Head of caudate nucleus (tissue), 42 donors: ENCODE measurements around the gene ZNF467.

Source experiments
- DNase-seq, 42 donors: peaks; one replicate each; pipeline versions ENCODE4 v3.0.0 to v3.0.0-alpha.2; 2020 to 2021; ENCODE audit warnings: mixed read lengths in 7 of 42
- intact Hi-C: fragments of 100-400 bp; cut with DNase I; formaldehyde crosslinking; loops from one replicate; pipeline ENCODE4 v1.15.0; 2022

ZNF467 gene

DNA sequence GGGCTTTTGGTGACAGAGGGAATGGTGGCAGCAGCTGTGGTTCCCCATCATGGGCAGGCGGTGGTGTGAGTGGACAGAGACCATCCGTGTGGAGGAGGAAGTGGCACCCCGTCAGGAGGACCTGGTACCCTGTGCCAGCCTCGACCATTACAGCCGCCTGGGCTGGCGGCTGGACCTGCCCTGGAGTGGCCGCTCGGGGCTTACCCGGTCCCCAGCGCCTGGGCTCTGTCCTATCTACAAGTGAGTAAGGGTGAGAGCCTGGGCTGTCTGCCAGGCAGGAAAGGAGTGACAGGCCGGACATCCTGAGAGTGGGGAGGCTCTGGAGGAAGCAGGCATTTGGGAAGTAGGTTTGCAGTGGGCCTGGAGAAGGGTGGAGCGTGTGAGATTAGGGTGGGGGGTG, 2.9 kb upstream of the ZNF467 start:
- intact Hi-C loops = no loop called here
- DNase-seq = peak in 14 of 42 donors; percentile 9 to 55 (median 28)

DNA sequence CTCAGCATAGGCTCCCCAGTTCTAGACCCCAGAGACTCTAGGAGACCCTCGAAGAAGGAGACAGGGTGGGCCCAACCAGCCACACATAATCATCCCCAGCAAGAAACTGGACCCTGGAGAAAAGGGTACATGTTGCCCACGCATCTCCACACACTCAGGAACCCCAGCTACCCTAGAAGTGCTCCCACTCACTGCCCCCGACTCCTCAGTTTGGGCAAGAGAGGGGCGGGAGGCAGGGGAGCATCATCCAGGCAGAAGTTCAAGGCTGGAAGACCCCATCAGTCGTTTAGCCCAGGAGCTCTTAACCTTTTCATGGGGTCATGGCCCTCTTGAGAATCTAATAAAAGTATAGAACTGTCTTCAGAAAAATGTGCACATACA, 1.8 kb upstream of the ZNF467 start:
- no peak for DNase-seq
- intact Hi-C loops = no loop called here

DNA sequence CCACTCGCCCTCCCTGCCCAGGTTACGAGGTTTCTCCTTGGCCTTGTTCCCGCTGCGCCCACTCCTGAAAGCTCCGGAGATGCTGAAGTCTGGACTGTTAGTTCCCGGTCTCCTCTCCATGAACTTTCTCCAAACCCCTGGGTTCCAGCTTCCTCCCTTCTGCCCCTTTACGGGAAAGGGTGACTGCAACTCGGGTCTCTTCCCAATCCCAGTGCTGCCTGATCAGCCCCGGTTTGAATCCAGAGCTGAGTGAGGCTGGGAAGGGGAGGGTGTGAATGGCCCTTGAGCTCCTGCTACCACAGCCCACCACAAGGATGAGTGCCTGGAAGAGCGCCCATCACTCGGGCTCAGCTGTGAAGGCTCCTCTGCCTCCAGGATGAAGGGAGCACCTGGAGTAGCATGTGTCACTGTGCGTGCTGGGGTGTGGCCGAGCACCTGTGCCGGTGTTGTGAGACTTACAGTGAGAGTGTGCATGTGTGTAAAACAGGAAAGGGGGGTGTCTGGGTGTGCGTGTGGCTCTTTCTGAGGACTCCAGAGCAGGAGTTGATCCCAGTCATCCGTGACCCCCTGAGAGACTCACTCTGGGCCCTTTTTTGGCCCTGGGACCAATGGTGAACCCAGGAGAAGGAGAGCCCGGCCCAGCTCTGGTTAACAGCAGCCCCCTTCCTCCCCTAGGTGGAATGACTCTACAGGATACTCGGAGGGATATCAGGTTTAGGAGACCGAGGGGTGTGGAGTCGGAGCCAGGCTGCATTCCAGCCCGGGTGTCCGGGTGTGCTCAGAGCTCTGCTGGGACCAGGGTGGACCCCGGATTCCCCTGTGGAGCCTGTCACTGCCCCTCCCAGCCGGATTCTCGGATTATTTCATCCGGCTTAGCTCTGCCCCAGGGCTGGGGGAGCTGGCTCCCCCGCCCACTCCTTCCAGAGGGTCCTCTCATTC, 1.1 kb upstream of the ZNF467 start:
- intact Hi-C loops = no loop called here
- peak in 4 of 42 donors; percentile 15 to 51 (median 28) for DNase-seq

DNA sequence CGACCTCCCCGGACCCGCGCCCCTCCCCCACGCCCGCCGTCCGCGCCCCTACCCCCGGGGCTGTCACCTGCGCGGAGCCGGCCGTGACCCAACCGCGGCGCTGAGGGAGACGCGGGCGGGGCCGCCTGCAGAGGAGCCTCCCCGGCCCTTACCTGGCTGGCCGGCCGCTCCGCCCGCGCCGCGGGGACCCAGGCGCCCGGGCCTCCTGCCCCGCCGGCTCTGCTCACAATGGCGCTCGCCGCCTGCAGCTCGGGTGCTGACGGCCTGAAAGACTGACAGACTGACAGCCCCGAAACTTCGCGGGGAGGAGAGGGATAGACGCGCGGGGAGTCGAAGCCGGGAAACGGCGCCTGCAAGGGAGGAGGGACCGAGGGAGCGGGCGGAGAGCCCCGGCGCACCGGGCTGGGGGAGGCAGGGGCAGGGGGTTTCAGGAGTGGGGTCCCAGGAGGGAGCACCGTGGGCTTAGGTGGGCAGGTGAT, 393 bp downstream of the ZNF467 start:
- peak in 34 of 42 donors; percentile 17 to 73 (median 42) for DNase-seq
- intact Hi-C loops = no loop called here

DNA sequence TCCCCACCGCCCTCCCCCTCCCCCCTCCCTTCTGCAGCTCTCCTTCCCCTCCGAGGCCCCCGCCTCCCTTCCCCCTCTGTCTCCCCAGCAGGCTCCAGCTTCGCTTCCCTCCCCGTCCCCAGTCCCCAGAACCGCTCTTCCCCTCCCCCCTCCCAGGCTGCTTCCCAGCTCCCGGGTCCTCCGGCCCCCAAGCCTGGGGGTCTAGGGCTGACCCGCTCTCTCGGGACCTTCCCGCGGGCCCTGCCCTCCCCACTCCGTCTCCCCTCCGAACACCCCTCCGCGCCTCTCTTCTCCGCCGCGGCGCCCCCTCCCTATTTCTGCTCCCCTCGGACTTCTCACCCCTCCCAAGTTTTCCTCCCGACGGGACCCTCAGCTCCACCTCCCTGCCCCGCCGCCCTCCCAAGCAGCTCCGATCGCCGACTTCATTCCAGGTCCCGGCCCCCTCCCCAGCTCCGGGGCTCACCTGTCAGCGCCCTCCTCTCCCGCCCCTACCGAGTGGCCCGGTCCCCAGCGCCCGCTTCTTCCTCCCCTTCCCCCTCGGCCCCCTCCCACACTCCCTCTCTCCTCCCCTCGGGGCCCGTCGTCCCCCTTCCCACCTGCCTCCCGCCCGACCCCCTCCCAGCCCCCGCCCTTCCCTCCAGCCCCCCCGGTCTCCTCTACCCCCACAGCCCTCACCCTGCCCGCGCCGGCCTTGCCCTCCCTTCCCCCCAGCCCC, 990 bp downstream of the ZNF467 start:
- DNase-seq = peak in 5 of 42 donors; percentile 32 to 69 (median 44)
- intact Hi-C loops = no loop called here

DNA sequence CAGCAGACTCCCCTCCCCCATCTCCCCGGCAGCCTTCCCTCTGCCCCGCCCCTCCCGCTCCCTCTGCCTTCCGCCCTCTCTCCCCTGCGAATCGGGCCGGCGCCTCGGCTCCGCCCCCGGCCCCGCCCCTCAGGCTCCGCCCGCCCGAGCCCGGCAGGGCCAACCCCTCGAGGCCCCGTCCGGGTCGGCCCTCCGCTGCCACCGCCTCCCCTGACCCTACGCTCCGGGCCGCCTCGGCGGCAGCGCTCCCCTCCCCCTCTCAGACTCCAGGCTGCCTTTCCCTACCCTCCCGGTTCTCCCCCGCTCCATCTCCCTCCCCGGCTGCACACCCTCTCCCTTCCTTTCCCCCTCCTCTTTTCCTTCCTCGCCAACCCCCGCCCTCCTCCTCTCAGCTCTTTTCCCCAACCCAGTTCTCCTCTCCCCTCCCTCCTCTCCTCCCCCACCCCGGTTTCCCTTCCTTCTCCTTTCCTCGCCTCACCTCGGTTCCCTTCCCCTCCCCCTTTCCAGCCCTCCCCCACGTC, 1.6 kb downstream of the ZNF467 start:
- peak; percentile 61 to 95 (median 90) for DNase-seq
- intact Hi-C loops = no loop called here

DNA sequence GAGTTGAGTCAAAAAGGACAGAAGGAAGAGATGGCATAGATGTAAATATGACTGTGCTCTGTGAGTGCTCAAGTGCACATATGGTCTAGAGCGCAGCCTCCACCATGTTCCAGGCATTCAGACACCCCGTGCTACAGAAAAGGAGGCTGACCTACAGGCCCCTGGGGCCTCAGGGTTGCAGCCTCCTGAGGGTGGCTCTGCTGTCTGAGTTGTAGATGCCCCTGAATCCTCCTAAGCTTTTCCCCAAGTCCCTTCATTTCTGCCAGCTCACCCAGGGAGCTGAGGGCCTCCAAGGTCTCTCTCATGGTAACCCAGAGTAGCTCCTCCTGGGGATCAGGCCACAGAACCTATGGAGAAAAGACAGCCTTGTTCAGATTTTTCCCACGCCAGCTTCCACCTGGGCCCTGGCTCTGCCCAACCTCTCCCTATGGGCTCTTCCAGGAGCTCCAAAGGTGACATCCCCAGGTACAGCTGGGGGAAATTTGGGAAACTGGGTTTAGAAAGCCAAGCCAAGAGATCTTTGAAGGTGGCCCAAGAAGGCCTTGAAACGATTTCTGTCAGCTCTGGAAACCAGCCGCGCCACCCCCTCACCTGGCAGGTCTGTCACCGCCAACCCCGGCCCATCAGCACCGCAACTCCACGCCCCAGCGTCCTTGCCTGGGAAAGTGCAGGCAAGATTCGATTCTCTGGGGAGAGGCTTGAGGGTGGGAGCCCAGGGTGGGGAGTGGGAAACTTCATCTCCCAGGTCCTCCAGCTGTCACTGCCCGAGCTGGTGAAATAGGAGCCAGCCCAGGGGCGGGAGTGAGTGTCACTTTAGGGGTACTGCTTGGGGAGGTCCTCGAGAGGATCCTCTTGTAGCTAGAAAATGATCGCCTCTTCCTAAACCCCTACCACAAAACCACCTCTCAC, 2.4 kb downstream of the ZNF467 start:
- intact Hi-C loops = no loop called here
- DNase-seq = peak in 33 of 42 donors; percentile 18 to 76 (median 49)

DNA sequence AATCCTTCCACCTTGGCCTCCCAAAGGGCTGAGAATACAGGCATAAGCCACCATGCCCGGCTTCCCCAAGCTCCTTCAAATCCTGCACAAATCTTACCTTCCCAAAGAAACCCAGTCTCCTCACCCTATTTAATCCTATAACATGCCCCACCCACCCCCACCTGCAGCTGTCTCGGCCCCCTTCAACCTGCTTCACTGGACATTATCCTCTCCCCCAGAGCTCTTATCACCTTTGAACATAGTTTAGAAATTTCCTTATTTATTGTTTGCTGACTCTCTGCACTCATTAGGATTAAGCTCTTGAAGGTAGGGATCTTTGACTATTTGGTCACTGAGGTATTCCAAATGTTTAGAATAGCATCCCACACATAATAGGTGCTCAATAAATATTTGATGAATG, 3.5 kb downstream of the ZNF467 start:
- DNase-seq = no peak
- intact Hi-C loops = no loop called here

DNA sequence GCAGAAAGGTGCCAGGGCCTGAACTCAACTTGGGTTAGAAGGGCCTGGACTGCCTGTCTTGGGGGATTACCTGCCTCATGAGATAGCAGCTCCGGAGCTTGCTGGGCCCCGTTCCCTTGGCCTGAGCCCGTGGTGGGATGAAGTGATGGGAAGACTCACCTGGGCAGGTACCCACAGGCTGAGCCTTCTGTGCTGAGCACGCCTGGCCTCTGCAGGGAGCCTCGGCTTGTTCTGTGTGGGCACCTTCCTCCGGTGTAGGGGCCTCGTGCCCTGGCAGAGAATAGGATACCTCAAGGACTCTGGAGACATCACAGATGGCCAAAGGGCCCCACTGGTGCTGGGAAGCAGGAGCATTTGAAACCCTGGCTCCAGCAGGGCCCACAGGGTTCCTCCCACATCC, 4.5 kb downstream of the ZNF467 start:
- DNase-seq = no peak

DNA sequence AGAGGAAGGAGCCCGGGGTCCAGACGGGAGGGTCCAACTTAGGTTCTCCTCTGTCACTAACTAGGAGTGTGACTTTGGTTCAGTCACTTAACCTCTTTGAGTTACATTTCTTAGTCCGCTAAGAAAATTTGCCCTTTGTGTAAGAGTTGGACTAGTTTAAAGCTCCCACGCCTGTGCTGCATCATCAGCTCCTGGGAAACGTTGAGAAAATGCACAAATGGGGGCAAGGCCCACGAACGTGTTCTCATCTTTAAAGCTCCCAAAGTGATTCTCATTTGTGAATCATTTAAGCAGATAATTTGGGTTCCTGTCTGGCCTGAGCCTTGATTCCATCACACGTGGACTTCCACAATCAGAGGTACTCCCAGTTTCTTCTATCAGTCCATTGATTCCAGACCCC, 6.3 kb downstream of the ZNF467 start:
- intact Hi-C loops = no loop called here
- peak in 29 of 42 donors; percentile 23 to 88 (median 64) for DNase-seq

More for the DNA sequence above, 4.5 kb downstream of the ZNF467 start:
- intact Hi-C loops = no loop called here

DNA sequence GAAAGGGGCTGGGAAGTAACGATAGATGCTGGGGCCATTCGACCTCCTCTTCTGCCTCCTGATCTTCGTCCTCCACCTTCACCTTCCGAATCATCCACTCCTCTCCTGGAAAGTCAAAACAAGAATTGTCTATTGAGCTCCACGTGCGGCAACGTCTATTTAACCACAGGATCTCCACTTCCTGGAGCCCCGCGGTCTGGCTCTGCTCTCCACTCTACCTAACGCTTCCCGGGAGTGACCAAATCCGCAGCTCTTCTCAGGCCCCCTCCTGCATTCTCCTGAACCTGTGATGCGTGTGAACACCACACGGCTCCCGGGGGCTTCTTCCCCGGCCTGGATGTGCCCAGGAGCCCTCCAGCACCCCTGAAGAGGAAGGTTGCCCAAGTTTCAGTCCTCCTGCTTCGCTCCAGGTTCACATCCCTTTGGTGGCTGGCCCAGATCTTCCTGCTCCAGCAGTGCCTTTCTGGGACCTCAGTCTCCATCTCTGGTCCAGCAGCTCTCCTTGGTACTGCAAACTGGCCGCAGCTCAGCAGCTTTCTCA, 7.2 kb downstream of the ZNF467 start:
- intact Hi-C loops = no loop called here
- no peak for DNase-seq

DNA sequence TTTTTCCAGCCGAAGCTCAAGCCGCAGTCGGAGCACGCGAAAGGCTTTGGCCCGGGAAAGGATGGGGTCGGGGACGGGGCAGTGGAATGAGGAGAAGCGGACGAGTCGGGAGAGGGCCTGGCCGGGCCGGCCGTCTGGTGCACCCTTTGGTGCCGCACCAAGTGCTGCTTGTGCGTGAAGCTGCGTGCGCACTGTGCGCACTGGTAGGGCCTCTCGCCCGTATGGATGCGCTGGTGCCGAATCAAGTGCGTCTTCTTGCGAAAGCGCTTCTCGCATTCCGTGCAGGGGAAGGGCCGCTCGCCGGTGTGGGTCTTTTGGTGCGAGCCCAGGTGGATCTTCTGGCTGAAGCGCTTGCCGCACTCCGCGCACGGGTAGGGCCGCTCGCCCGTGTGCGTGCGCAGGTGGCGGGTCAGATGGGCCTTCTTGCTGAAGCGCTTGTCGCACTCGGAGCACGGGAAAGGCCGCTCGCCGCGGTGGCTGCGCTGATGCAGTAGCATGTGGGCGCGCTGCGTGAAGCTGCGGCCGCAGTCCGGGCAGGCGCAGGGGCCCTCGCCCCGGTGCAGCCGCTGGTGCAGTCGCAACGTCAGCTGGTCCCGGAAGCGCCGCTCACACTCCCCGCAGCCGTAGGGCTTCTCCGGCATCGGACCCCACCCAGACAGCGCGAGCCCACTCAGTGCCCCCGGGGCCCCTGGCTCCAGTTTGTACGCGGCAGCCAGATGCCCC, 7.8 kb downstream of the ZNF467 start:
- no peak for DNase-seq
- intact Hi-C loops = no loop called here

DNA sequence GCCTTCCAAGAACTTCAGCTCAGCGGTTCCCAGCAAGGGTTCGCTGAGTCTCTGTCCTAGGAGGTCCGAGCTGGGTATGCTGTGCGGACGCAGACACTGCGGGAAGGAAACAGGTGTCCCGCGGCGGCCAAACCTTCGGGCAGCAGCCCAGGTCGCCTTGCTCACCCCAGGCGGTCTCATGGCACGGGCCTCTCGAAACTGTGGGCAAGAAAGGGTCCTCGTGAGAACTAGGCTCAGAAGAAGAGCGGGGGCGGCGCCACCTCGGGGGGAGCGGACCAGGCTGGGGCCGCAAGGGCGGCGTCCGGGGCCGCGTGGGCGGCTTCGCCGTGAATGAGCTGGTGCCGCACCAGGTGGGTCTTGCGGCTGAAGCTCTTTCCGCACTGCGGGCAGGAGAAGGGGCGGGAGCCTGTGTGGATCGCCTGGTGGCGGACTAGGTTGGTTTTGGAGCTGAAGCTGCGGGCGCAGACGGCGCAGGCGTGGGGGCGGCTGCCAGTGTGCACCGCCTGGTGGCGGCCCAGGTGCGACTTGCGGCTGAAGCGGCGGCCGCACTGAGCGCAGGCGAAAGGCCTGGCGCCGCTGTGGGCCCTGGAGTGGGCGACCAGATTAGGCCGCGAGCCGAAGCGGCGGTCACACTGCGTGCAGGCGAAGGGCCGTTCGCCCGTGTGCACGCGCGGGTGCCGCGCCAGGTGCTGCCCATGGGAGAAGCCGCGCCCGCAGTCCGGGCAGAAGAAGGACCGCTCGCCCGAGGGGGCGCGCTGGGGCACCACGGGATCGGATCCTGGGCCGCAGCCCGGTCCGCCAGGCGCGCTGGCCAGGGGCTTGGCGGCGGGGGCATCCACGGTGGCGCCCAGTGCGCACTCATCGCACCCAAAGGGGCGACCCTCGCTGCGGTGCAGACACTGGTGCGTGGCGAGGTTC, 8.6 kb downstream of the ZNF467 start:
- intact Hi-C loops = no loop called here
- DNase-seq = peak in 10 of 42 donors; percentile 18 to 59 (median 40)

DNA sequence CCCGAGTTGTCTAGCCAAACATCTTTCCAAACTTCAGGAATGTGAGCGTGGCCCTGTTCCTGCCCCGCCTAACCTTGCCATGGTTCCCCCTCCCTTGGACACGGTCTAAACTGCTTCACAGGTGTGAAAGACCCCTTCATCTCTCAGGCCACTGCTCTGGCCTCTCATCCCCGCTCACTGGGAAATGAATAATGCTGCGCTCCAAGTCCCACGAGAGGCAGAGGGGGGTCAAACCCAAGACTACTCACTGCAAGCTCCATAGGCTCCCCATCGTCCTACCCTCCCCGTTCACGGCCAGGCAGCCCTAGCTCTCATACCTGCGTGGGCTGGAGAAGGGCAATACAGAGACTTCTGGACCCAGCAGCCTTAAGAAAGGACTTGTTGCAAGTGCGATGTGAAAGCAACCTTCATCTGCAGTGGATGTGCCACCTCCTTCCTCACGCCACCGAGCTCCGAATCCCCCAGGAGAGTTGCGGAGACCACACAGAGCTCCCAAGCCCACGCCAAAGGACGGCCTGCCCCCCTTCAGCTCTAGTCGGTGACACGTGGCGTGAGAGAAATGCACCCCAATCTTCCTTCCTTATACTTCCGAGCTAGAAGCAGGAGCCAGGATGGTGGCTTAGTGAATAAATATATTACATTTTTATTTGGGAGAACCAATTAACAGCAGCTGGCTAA, 9.7 kb downstream of the ZNF467 start:
- intact Hi-C loops = no loop called here
- no peak for DNase-seq

DNA sequence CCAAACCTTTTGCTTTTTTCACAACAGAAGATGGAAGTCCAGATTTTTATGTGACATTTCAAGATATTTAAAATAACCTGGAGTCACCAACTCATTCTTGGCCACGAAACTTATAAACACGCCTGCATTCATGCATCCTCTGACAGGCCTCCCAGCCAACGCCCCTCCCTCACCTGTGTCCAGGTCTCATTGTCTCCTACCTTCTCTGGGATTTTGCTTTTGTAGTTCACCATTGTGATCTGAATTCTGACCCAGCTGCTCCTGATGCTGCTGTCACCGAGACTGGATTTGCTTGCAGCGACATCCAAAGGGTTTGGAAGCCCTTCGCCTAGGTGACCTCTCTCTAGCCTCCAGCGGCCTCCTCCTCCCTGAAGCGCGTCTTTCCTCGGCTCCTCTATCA, 10.8 kb downstream of the ZNF467 start:
- intact Hi-C loops = no loop called here
- no peak for DNase-seq

DNA sequence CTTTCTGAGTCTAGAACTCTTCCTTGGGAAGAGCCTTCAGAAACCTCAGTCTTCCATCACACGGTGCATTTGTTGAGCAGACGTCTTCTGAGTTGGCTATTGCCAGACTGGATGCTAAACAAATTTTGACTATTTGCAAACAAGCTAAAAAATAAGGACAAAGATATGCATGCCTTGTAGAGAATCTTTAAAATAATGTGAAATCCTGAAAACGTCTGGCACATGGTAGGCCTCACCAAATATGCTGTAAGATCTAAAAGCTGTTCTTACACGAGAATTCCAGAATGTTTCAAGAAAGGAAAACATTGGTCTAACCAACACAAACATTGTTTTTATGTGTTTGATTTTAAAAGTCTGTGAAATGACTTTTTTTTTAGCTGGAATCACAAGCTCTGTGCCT, 11.3 kb downstream of the ZNF467 start:
- intact Hi-C loops = no loop called here
- DNase-seq = no peak
